ENCODE data around the gene FHIT. TPM values are rescaled to one million over a fixed set of nuclear protein-coding genes. Genes with fewer than 3 reads are reported as not detected.
"Not testable (repeated sequence)": the region's sequence is repeated elsewhere in the genome, so short reads cannot be mapped to it uniquely, and the experiment has no call there.

Gene FHIT
- total and polyA plus RNA-seq, 9 donors, result 5.1 to 11.8 (median 9.5) TPM

GRCh38 chr3:61192222-61192621, 59.0 kb downstream of the FHIT start:
- no peak overlapping the region for H3K4me3 ChIP-seq
- no peak for DNase-seq
- TF ChIP-seq CTCF (IDR thresholded peaks at IDR 0.05), result no peak
- TF ChIP-seq POLR2A (IDR thresholded peaks at IDR 0.05), result no peak
- no peak for TF ChIP-seq EP300 (IDR thresholded peaks at IDR 0.05)
- intact Hi-C loops (cut with DNase I), result no loop called here
- no peak overlapping the region for H3K27ac ChIP-seq
- no peaks in the 10 kb centered on the region for H3K9me3 ChIP-seq
- H3K27me3 ChIP-seq, result no peaks in the 10 kb centered on the region
- no peaks in the 10 kb centered on the region for H3K36me3 ChIP-seq
- no peaks in the 10 kb centered on the region for H3K4me1 ChIP-seq (ENCODE audit: insufficient read depth)

- DNase-seq; H3K4me1 ChIP-seq (ENCODE audit: insufficient read depth); H3K9me3 ChIP-seq; intact Hi-C loops (cut with DNase I); H3K27ac ChIP-seq; H3K4me3 ChIP-seq; H3K36me3 ChIP-seq; H3K27me3 ChIP-seq: not testable (repeated sequence)
- WGBS, 3 donors, result 95 to 97% (median 97%) methylated on average over 1 of the region's 1 CpG
These were observed 61.0 kb downstream of the FHIT start for GRCh38 chr3:61190205-61190604.

- DNase-seq, result no peak
- Histone ChIP-seq H3K4me3 (no peak overlapping the region), H3K27me3 (no peaks in the 10 kb centered on the region), H3K4me1 (ENCODE audit: insufficient read depth) (no peaks in the 10 kb centered on the region), H3K9me3 (no peaks in the 10 kb centered on the region), H3K36me3 (no peaks in the 10 kb centered on the region), H3K27ac (no peak overlapping the region)
- intact Hi-C loops (cut with DNase I), result no loop called here
- 63 to 96% (median 95%) methylated on average over 3 of the region's 3 CpGs for WGBS, 3 donors
- TF ChIP-seq CTCF (IDR thresholded peaks at IDR 0.05) (no peak), EP300 (IDR thresholded peaks at IDR 0.05) (no peak), POLR2A (IDR thresholded peaks at IDR 0.05) (no peak)
These were observed 65.2 kb downstream of the FHIT start for GRCh38 chr3:61186030-61186429.

- TF ChIP-seq EP300 (IDR thresholded peaks at IDR 0.05), result no peak
- TF ChIP-seq CTCF (IDR thresholded peaks at IDR 0.05), result no peak
- no peak for TF ChIP-seq POLR2A (IDR thresholded peaks at IDR 0.05)
- Histone ChIP-seq H3K4me3 (no peak overlapping the region), H3K36me3 (no peaks in the 10 kb centered on the region), H3K9me3 (no peaks in the 10 kb centered on the region), H3K4me1 (ENCODE audit: insufficient read depth) (no peaks in the 10 kb centered on the region), H3K27ac (no peak overlapping the region), H3K27me3 (no peaks in the 10 kb centered on the region)
- DNase-seq, result peak in 3 of 5 donors; percentile 11 to 44 (median 28)
- 7 to 15% (median 9%) methylated on average over 4 of the region's 4 CpGs for WGBS, 3 donors
- intact Hi-C loops (cut with DNase I), result no loop called here
These were observed 66.3 kb downstream of the FHIT start for GRCh38 chr3:61184956-61185355.

- Histone ChIP-seq H3K27me3 (no peaks in the 10 kb centered on the region), H3K4me3 (no peak overlapping the region), H3K4me1 (ENCODE audit: insufficient read depth) (no peaks in the 10 kb centered on the region), H3K36me3 (no peaks in the 10 kb centered on the region), H3K9me3 (no peaks in the 10 kb centered on the region), H3K27ac (no peak overlapping the region)
- TF ChIP-seq POLR2A (IDR thresholded peaks at IDR 0.05) (no peak), EP300 (IDR thresholded peaks at IDR 0.05) (no peak), CTCF (IDR thresholded peaks at IDR 0.05) (no peak)
- DNase-seq, result no peak
- intact Hi-C loops (cut with DNase I), result no loop called here
These were observed 68.6 kb downstream of the FHIT start for GRCh38 chr3:61182662-61183061.

Data from ovary (tissue), 9 donors.